Left renal pelvis (tissue), 4 donors: Measurements from ENCODE around the gene GMEB2. TPM values are rescaled to one million over a fixed set of nuclear protein-coding genes. Genes with fewer than 3 reads are reported as not detected.
"Not testable (repeated sequence)": the region's sequence is repeated elsewhere in the genome, so short reads cannot be mapped to it uniquely, and the experiment has no call there.

Experiments
- DNase-seq, 4 donors: peaks; one replicate each; pipeline ENCODE4 v3.0.0-alpha.2; 2013; ENCODE audit warnings: low read depth in 4 of 4, low spot score in 3 of 4
- polyA plus RNA-seq, 4 donors: library from polyadenylated mRNA; unstranded; fragments of 120-200 nt; gene quantifications; one replicate each; pipeline ENCODE4 v1.2.1, GENCODE V29; 2013; ENCODE audit not compliant: insufficient read length in 4 of 4

GMEB2 gene
- polyA plus RNA-seq, 4 donors, result 8.9 to 13.8 (median 9.3) TPM

GRCh38 chr20:63574156-63574828 is 52.6 kb downstream of the GMEB2 start, which contains the start of gene HELZ2:
HELZ2 (minus strand) TSS chr20:63574239; CDS start chr20:63572385, 1,854 bp downstream.
- DNase-seq, result peak in 1 of 4 donors; percentile 31

- no peak for DNase-seq
Measured at GRCh38 chr20:63573647-63574131, 53.2 kb downstream of the GMEB2 start.

- DNase-seq, result no peak
Measured at GRCh38 chr20:63572788-63573646, 53.9 kb downstream of the GMEB2 start.

- no peak for DNase-seq
Measured at GRCh38 chr20:63572071-63572787, 54.7 kb downstream of the GMEB2 start.

GRCh38 chr20:63571087-63571478 is 55.8 kb downstream of the GMEB2 start:
- not testable (repeated sequence) for DNase-seq

- DNase-seq, result no peak
Measured at GRCh38 chr20:63570281-63571086, 56.4 kb downstream of the GMEB2 start.

- DNase-seq, result no peak
Measured at GRCh38 chr20:63568986-63569949, 57.6 kb downstream of the GMEB2 start.

GRCh38 chr20:63568170-63568981 is 58.5 kb downstream of the GMEB2 start:
- DNase-seq, result no peak

- DNase-seq, result no peak
Measured at GRCh38 chr20:63567386-63568169, 59.3 kb downstream of the GMEB2 start.

GRCh38 chr20:63567136-63567385 is 59.8 kb downstream of the GMEB2 start:
- DNase-seq, result no peak

- no peak for DNase-seq
Measured at GRCh38 chr20:63566395-63567135, 60.3 kb downstream of the GMEB2 start.

- no peak for DNase-seq
Measured at GRCh38 chr20:63565699-63566335, 61.1 kb downstream of the GMEB2 start.

- no peak for DNase-seq
Measured at GRCh38 chr20:63565021-63565698, 61.7 kb downstream of the GMEB2 start.

- no peak for DNase-seq
Measured at GRCh38 chr20:63564036-63564810, 62.7 kb downstream of the GMEB2 start.

GRCh38 chr20:63563225-63563935 is 63.5 kb downstream of the GMEB2 start:
- no peak for DNase-seq
